IMR-90 (cell line): Measurements from ENCODE around the gene KRT35. TPM values are rescaled to one million over a fixed set of nuclear protein-coding genes. Genes with fewer than 3 reads are reported as not detected.
A peak's percentile ranks its signal among the peaks of the same experiment; 100 is the strongest.

Source experiments
- ATAC-seq: fragments of 200-7000 bp; cut with Tn5 transposase; 2 replicates; pipeline ENCODE4 v1.9.1; 2020; ENCODE audit warnings: low read depth, mild to moderate bottlenecking, moderate library complexity
- BruUV-seq: library from RNA; stranded (reverse); fragments of 400-500 nt; replicated peaks from 2 replicates; lab custom pipeline; 2021; lab: Mats Ljungman, UMichigan
- CTCF ChIA-PET: fragments of 300-600 bp; formaldehyde crosslinking; extraction: SDS; loops from one replicate; lab custom pipeline; 2021; ENCODE audit warnings: antibody characterized with exemption; lab: Yijun Ruan, JAX
- POLR2A ChIA-PET: fragments of 300-600 bp; sonication (Branson Sonifier 250); formaldehyde crosslinking; loops from one replicate; lab custom pipeline; 2022; ENCODE audit warnings: antibody characterized with exemption; ENCODE audit not compliant: unreplicated experiment; lab: Charles Lee
- DNase-seq: peaks from one replicate; pipeline ENCODE4 v3.0.0; 2013
- H2AFZ ChIP-seq: replicated peaks from 2 replicates; pipeline ENCODE3; 2013; ENCODE audit warnings: low read length, mild to moderate bottlenecking; ENCODE audit not compliant: poor library complexity
- H2AK5ac ChIP-seq: 2 replicates; pipeline ENCODE4 v1.6.1; 2013; ENCODE audit warnings: low read depth, low read length, inconsistent platforms
- H2AK9ac ChIP-seq: replicated peaks from 2 replicates; pipeline ENCODE3; 2013; ENCODE audit warnings: mild to moderate bottlenecking, low read depth, low read length, moderate library complexity; ENCODE audit not compliant: poor library complexity
- H2BK120ac ChIP-seq: 2 replicates; pipeline ENCODE4 v1.6.1; 2013; ENCODE audit warnings: low read depth, low read length, inconsistent platforms
- H2BK15ac ChIP-seq: 3 replicates; pipeline ENCODE4 v1.6.1; 2013; ENCODE audit warnings: low read depth, low read length, inconsistent platforms
- H2BK20ac ChIP-seq: 2 replicates; pipeline ENCODE4 v1.6.1; 2013; ENCODE audit warnings: low read depth, mild to moderate bottlenecking, inconsistent platforms, low read length, moderate library complexity
- H2BK5ac ChIP-seq: 2 replicates; pipeline ENCODE4 v1.6.1; 2013; ENCODE audit warnings: mild to moderate bottlenecking, low read depth, low read length, inconsistent platforms; ENCODE audit not compliant: poor library complexity, severe bottlenecking
- H3K14ac ChIP-seq: replicated peaks from 2 replicates; pipeline ENCODE4 v1.6.1; 2013; ENCODE audit warnings: low read depth, low read length, inconsistent platforms
- H3K18ac ChIP-seq: 2 replicates; pipeline ENCODE4 v1.6.1; 2013; ENCODE audit warnings: low read depth, low read length, control low read depth
- H3K23ac ChIP-seq: 2 replicates; pipeline ENCODE4 v1.6.1; 2013; ENCODE audit warnings: low read depth, low read length, inconsistent platforms
- H3K27ac ChIP-seq: 2 replicates; pipeline ENCODE4 v1.5.1; 2013; ENCODE audit warnings: mild to moderate bottlenecking, control low read depth, low read length; ENCODE audit not compliant: insufficient read depth
- H3K27me3 ChIP-seq: 2 replicates; pipeline ENCODE4 v1.6.1; 2013; ENCODE audit warnings: low read length; ENCODE audit not compliant: control insufficient read depth, insufficient read depth
- H3K36me3 ChIP-seq: 2 replicates; pipeline ENCODE4 v1.6.1; 2013; ENCODE audit warnings: low read length, mixed read lengths; ENCODE audit not compliant: control insufficient read depth, insufficient read depth
- H3K4ac ChIP-seq: 2 replicates; pipeline ENCODE4 v1.6.1; 2013; ENCODE audit warnings: low read depth, low read length, inconsistent platforms
- H3K4me1 ChIP-seq: 2 replicates; pipeline ENCODE4 v1.6.1; 2013; ENCODE audit warnings: low read length, mixed read lengths; ENCODE audit not compliant: control insufficient read depth, insufficient read depth
- H3K4me2 ChIP-seq: 2 replicates; pipeline ENCODE4 v1.6.1; 2013; ENCODE audit warnings: low read depth, mild to moderate bottlenecking, control low read depth, low read length, moderate library complexity
- H3K4me3 ChIP-seq: 2 replicates; pipeline ENCODE4 v1.5.1; 2013; ENCODE audit warnings: low read depth, mild to moderate bottlenecking, control low read depth, low read length, moderate library complexity; ENCODE audit not compliant: insufficient read depth
- H3K56ac ChIP-seq: 2 replicates; pipeline ENCODE4 v1.6.1; 2013; ENCODE audit warnings: low read length, inconsistent platforms; ENCODE audit not compliant: insufficient read depth; ENCODE audit errors: extremely low read depth
- H3K79me1 ChIP-seq, 2 experiments: 2 replicates each; pipeline ENCODE4 v1.6.1; 2013; ENCODE audit warnings: low read length in 2 of 2, inconsistent platforms in 1 of 2, low read depth in 1 of 2
- H3K9ac ChIP-seq: 2 replicates; pipeline ENCODE4 v1.6.1; 2013; ENCODE audit warnings: low read depth, low read length, control low read depth
- H3K9me1 ChIP-seq: 2 replicates; pipeline ENCODE4 v1.6.1; 2013; ENCODE audit warnings: low read length, inconsistent platforms; ENCODE audit not compliant: insufficient read depth
- H3K9me3 ChIP-seq: 2 replicates; pipeline ENCODE4 v1.6.1; 2013; ENCODE audit warnings: low read length; ENCODE audit not compliant: control insufficient read depth, insufficient read depth
- H4K20me1 ChIP-seq: 2 replicates; pipeline ENCODE4 v1.6.1; 2013; ENCODE audit warnings: low read length, inconsistent platforms; ENCODE audit not compliant: insufficient read depth
- H4K5ac ChIP-seq: 2 replicates; pipeline ENCODE4 v1.6.1; 2013; ENCODE audit warnings: mild to moderate bottlenecking, low read depth, low read length, control low read depth
- H4K8ac ChIP-seq, 2 experiments: 2 replicates each; pipeline ENCODE4 v1.6.1; 2013; ENCODE audit warnings: low read depth in 2 of 2, low read length in 2 of 2, control low read depth in 1 of 2, inconsistent platforms in 1 of 2
- H4K91ac ChIP-seq: 2 replicates; pipeline ENCODE4 v1.6.1; 2013; ENCODE audit warnings: low read depth, low read length, inconsistent platforms; ENCODE audit not compliant: insufficient read depth
- RAD21 ChIP-seq: IDR thresholded peaks from 2 replicates; pipeline ENCODE4 v1.6.1; 2012; ENCODE audit warnings: low read length, improper control_type of control experiment
- SMC3 ChIP-seq: fragments of 150-350 bp; IDR thresholded peaks from 2 replicates; pipeline ENCODE4 v1.6.1; 2016; ENCODE audit warnings: low read depth, mild to moderate bottlenecking, antibody characterized with exemption, low read length, moderate library complexity
- WGBS, 2 experiments: methylation state at CpG; one replicate each; pipeline versions ENCODE4 v1.1.5 to v1.1.7; 2013; ENCODE audit warnings: missing lambda C conversion rate in 2 of 2; ENCODE audit not compliant: insufficient read length in 1 of 2; ENCODE audit errors: extremely low coverage in 2 of 2; 5-methylcytosine and 5-hydroxymethylcytosine counted together
- dilution Hi-C: fragments of 300-500 bp; cut with HindIII; formaldehyde crosslinking; loops from one replicate; pipeline ENCODE4 v1.14.3; 2018; ENCODE audit warnings: low sequenced_read_pairs; ENCODE audit not compliant: unreplicated experiment
- in situ Hi-C: fragments of 300-500 bp; cut with MboI; formaldehyde crosslinking; loops from 3 replicates; pipeline ENCODE4 v1.14.3; 2019; ENCODE audit warnings: low sequenced_read_pairs, inconsistent platforms, mixed read lengths
- intact Hi-C: fragments of 100-400 bp; cut with micrococcal nuclease; formaldehyde crosslinking; loops from 2 replicates; pipeline ENCODE4 v1.10.0; 2022
- polyA plus RNA-seq, 3 experiments: library from polyadenylated mRNA; depleted of rRNA; stranded (reverse); fragments of >200 nt; gene quantifications; 2 replicates each; pipeline ENCODE4 v1.2.3, GENCODE V29; 2012; ENCODE audit warnings: low replicate concordance in 1 of 3
- total RNA-seq: library from RNA; depleted of rRNA; stranded (reverse); fragments of >200 nt; gene quantifications from 2 replicates; pipeline ENCODE4 v1.2.3, GENCODE V29; 2012
- TF ChIP-seq, protein P1 (sequence below): conservative IDR thresholded peaks from 2 replicates; pipeline ENCODE4 v1.5.1; 2012; ENCODE audit warnings: mild to moderate bottlenecking, low read depth, low read length, improper control_type of control experiment

Gene KRT35
- total and polyA plus RNA-seq, 2 of the 4 experiments (the other 2 are of a cell fraction), result not detected

DNA sequence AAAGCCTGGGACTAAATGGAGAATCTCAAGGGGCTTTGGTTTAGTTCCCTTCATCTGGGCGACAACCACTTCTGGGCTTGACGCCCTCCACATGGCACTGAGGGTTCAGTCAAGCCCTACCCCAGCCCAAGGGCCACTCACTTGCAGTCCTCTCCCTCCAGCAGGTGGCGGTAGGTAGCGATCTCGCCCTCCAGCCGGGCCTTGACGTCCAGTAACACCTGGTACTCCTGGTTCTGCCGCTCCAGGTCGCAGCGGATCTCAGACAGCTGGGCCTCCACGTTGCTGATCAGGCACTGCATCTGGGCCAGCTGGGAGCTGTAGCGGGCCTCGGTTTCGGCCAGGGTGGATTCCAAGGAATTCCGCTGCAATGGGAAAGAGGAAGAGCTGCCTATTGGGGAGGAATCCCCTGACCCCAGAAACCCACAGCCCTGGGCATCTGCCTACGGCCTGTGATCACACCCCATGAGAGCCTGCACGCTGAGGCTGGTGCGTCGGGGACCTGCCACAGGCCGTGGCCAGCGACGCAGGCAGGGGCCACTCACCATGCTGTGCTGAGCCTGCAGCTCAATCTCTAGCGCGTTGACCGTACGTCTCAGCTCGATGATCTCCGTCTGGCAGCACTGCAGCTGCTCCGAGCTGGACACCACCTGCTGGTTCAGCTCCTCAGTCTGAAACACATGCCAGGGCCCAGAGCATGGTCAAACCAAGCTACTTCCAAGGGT, 6.0 kb upstream of the KRT35 start:
- H4K5ac ChIP-seq, result no peak overlapping the region
- no peak overlapping the region for H3K4me3 ChIP-seq
- no peak overlapping the region for H3K18ac ChIP-seq
- H3K79me1 ChIP-seq, result no peaks in the 10 kb centered on the region
- no peak overlapping the region for H2AFZ ChIP-seq
- no peaks in the 10 kb centered on the region for H3K9me3 ChIP-seq
- intact Hi-C loops, result no loop called here
- H4K8ac ChIP-seq, result no peak overlapping the region
- 71% methylated on average over 22 of the region's 29 CpGs; no CpG with 5 or more reads in 1 of the 2 experiments for WGBS, 2 experiments
- H3K4ac ChIP-seq, result no peak overlapping the region
- H3K27me3 ChIP-seq, result peaks cover 4% of the 10 kb centered on the region; the same call in 1 of the 2 replicates
- no peaks in the 10 kb centered on the region for H3K4me1 ChIP-seq
- in situ Hi-C loops, result no loop called here
- H2AK5ac ChIP-seq, result 0 out of 2 replicates have a peak overlapping the region, but pooled peaks have one; percentile 34
- ChIA-PET POLR2A (no interaction called here), CTCF (no interaction called here)
- no TSS peak for BruUV-seq
- no peak overlapping the region for H3K27ac ChIP-seq
- no peak overlapping the region for H2BK5ac ChIP-seq
- H3K14ac ChIP-seq, result no peak overlapping the region
- ATAC-seq, result no peak
- no peaks in the 10 kb centered on the region for H4K20me1 ChIP-seq
- dilution Hi-C loops, result no loop called here
- H2AK9ac ChIP-seq, result no peak overlapping the region
- no peaks in the 10 kb centered on the region for H3K36me3 ChIP-seq
- no peak overlapping the region for H4K91ac ChIP-seq
- no peak overlapping the region for H2BK20ac ChIP-seq
- H2BK15ac ChIP-seq, result no peak overlapping the region
- H3K9ac ChIP-seq, result no peak overlapping the region
- TF ChIP-seq RAD21 (no peak), SMC3 (0 out of 2 replicates have a peak, but pooled peaks have one; percentile 10)
- TF ChIP-seq, protein P1, sequence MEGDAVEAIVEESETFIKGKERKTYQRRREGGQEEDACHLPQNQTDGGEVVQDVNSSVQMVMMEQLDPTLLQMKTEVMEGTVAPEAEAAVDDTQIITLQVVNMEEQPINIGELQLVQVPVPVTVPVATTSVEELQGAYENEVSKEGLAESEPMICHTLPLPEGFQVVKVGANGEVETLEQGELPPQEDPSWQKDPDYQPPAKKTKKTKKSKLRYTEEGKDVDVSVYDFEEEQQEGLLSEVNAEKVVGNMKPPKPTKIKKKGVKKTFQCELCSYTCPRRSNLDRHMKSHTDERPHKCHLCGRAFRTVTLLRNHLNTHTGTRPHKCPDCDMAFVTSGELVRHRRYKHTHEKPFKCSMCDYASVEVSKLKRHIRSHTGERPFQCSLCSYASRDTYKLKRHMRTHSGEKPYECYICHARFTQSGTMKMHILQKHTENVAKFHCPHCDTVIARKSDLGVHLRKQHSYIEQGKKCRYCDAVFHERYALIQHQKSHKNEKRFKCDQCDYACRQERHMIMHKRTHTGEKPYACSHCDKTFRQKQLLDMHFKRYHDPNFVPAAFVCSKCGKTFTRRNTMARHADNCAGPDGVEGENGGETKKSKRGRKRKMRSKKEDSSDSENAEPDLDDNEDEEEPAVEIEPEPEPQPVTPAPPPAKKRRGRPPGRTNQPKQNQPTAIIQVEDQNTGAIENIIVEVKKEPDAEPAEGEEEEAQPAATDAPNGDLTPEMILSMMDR, result peak; percentile 17; the same call in 1 of the 2 replicates
- H3K56ac ChIP-seq, result no peak overlapping the region
- H3K23ac ChIP-seq, result no peak overlapping the region
- H2BK120ac ChIP-seq, result no peak overlapping the region
- no peaks in the 10 kb centered on the region for H3K9me1 ChIP-seq
- no peak for DNase-seq
- H3K4me2 ChIP-seq, result no peak overlapping the region
